Thoracic aorta endothelial cell (primary cell): ENCODE data around the gene HEATR1. TPM values are rescaled to one million over a fixed set of nuclear protein-coding genes. Genes with fewer than 3 reads are reported as not detected.

Source experiments
- total RNA-seq: library from RNA; depleted of rRNA; stranded (reverse); fragments of >200 nt; gene quantifications from 2 replicates; pipeline ENCODE4 v1.2.3, GENCODE V29; 2012

Gene HEATR1, protein sequence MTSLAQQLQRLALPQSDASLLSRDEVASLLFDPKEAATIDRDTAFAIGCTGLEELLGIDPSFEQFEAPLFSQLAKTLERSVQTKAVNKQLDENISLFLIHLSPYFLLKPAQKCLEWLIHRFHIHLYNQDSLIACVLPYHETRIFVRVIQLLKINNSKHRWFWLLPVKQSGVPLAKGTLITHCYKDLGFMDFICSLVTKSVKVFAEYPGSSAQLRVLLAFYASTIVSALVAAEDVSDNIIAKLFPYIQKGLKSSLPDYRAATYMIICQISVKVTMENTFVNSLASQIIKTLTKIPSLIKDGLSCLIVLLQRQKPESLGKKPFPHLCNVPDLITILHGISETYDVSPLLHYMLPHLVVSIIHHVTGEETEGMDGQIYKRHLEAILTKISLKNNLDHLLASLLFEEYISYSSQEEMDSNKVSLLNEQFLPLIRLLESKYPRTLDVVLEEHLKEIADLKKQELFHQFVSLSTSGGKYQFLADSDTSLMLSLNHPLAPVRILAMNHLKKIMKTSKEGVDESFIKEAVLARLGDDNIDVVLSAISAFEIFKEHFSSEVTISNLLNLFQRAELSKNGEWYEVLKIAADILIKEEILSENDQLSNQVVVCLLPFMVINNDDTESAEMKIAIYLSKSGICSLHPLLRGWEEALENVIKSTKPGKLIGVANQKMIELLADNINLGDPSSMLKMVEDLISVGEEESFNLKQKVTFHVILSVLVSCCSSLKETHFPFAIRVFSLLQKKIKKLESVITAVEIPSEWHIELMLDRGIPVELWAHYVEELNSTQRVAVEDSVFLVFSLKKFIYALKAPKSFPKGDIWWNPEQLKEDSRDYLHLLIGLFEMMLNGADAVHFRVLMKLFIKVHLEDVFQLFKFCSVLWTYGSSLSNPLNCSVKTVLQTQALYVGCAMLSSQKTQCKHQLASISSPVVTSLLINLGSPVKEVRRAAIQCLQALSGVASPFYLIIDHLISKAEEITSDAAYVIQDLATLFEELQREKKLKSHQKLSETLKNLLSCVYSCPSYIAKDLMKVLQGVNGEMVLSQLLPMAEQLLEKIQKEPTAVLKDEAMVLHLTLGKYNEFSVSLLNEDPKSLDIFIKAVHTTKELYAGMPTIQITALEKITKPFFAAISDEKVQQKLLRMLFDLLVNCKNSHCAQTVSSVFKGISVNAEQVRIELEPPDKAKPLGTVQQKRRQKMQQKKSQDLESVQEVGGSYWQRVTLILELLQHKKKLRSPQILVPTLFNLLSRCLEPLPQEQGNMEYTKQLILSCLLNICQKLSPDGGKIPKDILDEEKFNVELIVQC (N-terminal part only)
- total RNA-seq = 95.5 and 114 TPM in 2 replicates

DNA sequence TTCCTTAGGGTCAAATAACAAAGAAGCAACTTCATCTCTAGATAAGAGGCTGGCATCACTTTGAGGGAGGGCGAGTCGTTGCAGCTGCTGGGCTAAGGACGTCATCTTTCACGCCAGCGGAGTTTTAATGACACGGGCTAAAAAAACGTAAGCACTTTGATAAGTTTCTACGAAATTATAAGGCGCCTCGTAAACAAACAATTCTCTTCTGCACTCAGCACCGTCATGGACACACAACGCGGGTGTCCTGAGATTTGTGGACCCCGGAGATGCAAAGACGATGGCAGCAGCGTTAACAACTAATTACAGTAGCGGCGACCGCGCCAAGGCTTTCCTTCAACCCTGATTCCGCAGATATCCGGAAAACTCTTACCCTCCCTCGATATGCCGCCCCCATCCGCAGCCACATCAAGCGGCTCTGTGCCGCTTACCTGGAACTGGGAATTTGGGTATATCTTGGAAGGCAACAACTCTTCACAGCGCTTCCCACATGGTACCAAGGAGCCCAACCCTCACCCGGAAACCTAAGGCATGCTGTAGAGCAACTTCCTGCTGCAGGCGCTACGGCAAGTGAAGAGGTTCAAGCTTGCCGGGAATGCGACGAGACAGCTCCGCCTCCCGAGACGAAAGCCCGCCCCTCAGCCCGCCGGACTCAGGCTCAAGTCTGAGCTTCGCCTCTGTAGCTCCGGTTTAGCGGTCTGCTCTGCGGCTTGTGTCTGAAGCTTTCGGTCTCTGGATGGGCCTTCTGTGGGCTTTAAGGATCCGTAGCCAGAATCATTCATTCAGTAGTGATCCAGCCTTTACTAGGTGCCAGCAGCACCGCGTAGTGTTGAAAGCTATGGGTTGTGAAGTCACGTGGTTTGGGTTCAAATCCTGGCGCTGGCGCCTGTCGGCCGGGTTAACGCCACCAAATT lies at the start of gene HEATR1:
HEATR1 (minus strand) TSS at position 526 of the 914 bp plus-strand sequence; CDS start at position 105, 421 bp downstream.

DNA sequence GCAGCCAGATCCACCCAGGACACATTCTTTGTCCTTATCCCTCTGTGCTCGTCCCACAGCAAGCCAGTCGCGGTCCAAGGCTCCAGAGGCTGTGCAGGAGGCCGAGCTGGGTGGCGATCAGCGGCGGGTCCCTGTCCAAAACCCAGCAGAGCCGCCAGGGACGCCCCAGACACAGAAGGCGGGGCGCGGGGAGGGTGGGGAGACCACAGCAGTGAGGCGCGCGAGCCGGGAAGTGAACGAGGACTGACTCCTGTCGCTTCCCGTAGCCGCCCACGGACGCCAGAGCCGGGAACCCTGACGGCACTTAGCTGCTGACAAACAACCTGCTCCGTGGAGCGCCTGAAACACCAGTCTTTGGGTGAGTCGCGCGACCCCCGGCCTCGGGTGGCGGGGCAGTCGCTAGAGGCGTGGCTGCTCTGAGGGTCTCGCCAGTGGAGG lies 80.6 kb downstream of the HEATR1 start, which contains the start of gene LGALS8:
LGALS8 (plus strand) TSS at position 279 of the 438 bp plus-strand sequence. CDS start 2,089 bp downstream, outside the sequence.

Other genes starting within 250 kb of the HEATR1 start
- gene EDARADD, start 210.2 kb downstream of the HEATR1 start, total RNA-seq = not detected in 2 replicates
- gene LGALS8, start 80.5 kb downstream of the HEATR1 start, total RNA-seq = 81.7 and 98.0 TPM in 2 replicates
- 2.3 and 2.5 TPM in 2 replicates for gene ACTN2, start 82.0 kb upstream of the HEATR1 start, total RNA-seq
- gene MTR, start 190.8 kb upstream of the HEATR1 start, total RNA-seq = 50.3 and 55.6 TPM in 2 replicates